Pulmonary artery endothelial cell (primary cell): ENCODE data around the gene SAT2. TPM values are rescaled to one million over a fixed set of nuclear protein-coding genes. Genes with fewer than 3 reads are reported as not detected.
A peak's percentile ranks its signal among the peaks of the same experiment; 100 is the strongest.
"Not testable (repeated sequence)": the region's sequence is repeated elsewhere in the genome, so short reads cannot be mapped to it uniquely, and the experiment has no call there.

ENCODE experiments used
- DNase-seq: peaks from one replicate; pipeline ENCODE4 v3.0.0-alpha.2; 2011; ENCODE audit warnings: low read depth, low spot score
- total RNA-seq: library from RNA; depleted of rRNA; stranded (reverse); fragments of >200 nt; gene quantifications from 2 replicates; pipeline ENCODE4 v1.2.3, GENCODE V29; 2014

SAT2 gene
- total RNA-seq = 21.2 and 25.1 TPM in 2 replicates

GRCh38 chr17:7627250-7628121, at the start of gene SAT2:
SAT2 (minus strand) TSS chr17:7627821; CDS start chr17:7627635, 186 bp downstream.
- peak; percentile 75 for DNase-seq

GRCh38 chr17:7676533-7676932, 48.9 kb upstream of the SAT2 start:
- no peak for DNase-seq

- DNase-seq = no peak
Observed at GRCh38 chr17:7674934-7675333, 47.3 kb upstream of the SAT2 start.

- DNase-seq = no peak
Observed at GRCh38 chr17:7673239-7673638, 45.6 kb upstream of the SAT2 start.

- DNase-seq = no peak
Observed at GRCh38 chr17:7668482-7668881, 40.9 kb upstream of the SAT2 start.

GRCh38 chr17:7667656-7668406, 40.2 kb upstream of the SAT2 start:
- no peak for DNase-seq

- DNase-seq = no peak
Observed at GRCh38 chr17:7656958-7657609, 29.5 kb upstream of the SAT2 start.

- no peak for DNase-seq
Observed at GRCh38 chr17:7655541-7655840, 27.9 kb upstream of the SAT2 start.

- no peak for DNase-seq
Observed at GRCh38 chr17:7654832-7655540, 27.4 kb upstream of the SAT2 start.

GRCh38 chr17:7652388-7653356, 25.1 kb upstream of the SAT2 start:
- DNase-seq = no peak

- no peak for DNase-seq
Observed at GRCh38 chr17:7651665-7652387, 24.2 kb upstream of the SAT2 start.

- no peak for DNase-seq
Observed at GRCh38 chr17:7651097-7651664, 23.6 kb upstream of the SAT2 start.

- no peak for DNase-seq
Observed at GRCh38 chr17:7650509-7651096, 23.0 kb upstream of the SAT2 start, which contains the start of gene ATP1B2. ATP1B2 (plus strand) TSS chr17:7650926; CDS start chr17:7651519, 593 bp downstream.

- DNase-seq = no peak
Observed at GRCh38 chr17:7647018-7647417, 19.4 kb upstream of the SAT2 start.

GRCh38 chr17:7646457-7646856, 18.8 kb upstream of the SAT2 start:
- no peak for DNase-seq

GRCh38 chr17:7644775-7645174, 17.2 kb upstream of the SAT2 start:
- DNase-seq = no peak

GRCh38 chr17:7641635-7642034, 14.0 kb upstream of the SAT2 start:
- DNase-seq = not testable (repeated sequence)

GRCh38 chr17:7640783-7641182, 13.2 kb upstream of the SAT2 start:
- no peak for DNase-seq

GRCh38 chr17:7636163-7636562, 8.5 kb upstream of the SAT2 start:
- DNase-seq = no peak
